Tibial artery (tissue), 4 donors: ENCODE data around the gene OXCT1.
A peak's percentile ranks its signal among the peaks of the same experiment; 100 is the strongest.

Experiments
- DNase-seq, 2 donors: peaks; one replicate each; pipeline ENCODE4 v3.0.0-alpha.2; 2019
- H3K27ac ChIP-seq, 2 donors: fragments of 200-600 bp; sonication (generic) in 1 of 2; 1 replicate in 1 of 2; 2 replicates in 1 of 2; pipeline ENCODE4 v1.5.1; 2018 to 2019; ENCODE audit warnings: mild to moderate bottlenecking in 1 of 2
- H3K27me3 ChIP-seq, 2 donors: fragments of 200-600 bp; sonication (generic) in 1 of 2; one replicate each; pipeline versions ENCODE4 v1.5.1 to v1.6.0; 2016 to 2019
- H3K36me3 ChIP-seq, 3 donors: fragments of 200-600 bp; sonication (generic) in 2 of 3; one replicate each; pipeline ENCODE4 v1.5.1; 2016 to 2019; ENCODE audit warnings: mild to moderate bottlenecking in 2 of 3
- H3K4me1 ChIP-seq, 4 donors: fragments of 200-600 bp; sonication (generic) in 2 of 4; 1 replicate in 3 of 4; 2 replicates in 1 of 4; pipeline ENCODE4 v1.5.1; 2016 to 2019
- H3K4me3 ChIP-seq, 2 donors: fragments of 200-600 bp; sonication (generic) in 1 of 2; 1 replicate in 1 of 2; 2 replicates in 1 of 2; pipeline ENCODE4 v1.5.1; 2018 to 2019; ENCODE audit warnings: mild to moderate bottlenecking in 2 of 2
- H3K9me3 ChIP-seq, 3 donors: fragments of 200-600 bp; sonication (generic) in 1 of 3; one replicate each; pipeline ENCODE4 v1.5.1; 2016 to 2019
- intact Hi-C: fragments of 100-400 bp; cut with DNase I; formaldehyde crosslinking; loops from one replicate; pipeline ENCODE4 v1.15.0; 2023; ENCODE audit warnings: low total_unique reads
- TF ChIP-seq, protein P1 (sequence below), 2 experiments: fragments of 200-600 bp in 1 of 2; fragments of 450-650 bp in 1 of 2; IDR thresholded peaks; one replicate each; pipeline ENCODE4 v1.5.1; 2017 to 2019; ENCODE audit warnings: antibody characterized with exemption in 2 of 2, mild to moderate bottlenecking in 1 of 2, moderate library complexity in 1 of 2

Gene OXCT1

DNA sequence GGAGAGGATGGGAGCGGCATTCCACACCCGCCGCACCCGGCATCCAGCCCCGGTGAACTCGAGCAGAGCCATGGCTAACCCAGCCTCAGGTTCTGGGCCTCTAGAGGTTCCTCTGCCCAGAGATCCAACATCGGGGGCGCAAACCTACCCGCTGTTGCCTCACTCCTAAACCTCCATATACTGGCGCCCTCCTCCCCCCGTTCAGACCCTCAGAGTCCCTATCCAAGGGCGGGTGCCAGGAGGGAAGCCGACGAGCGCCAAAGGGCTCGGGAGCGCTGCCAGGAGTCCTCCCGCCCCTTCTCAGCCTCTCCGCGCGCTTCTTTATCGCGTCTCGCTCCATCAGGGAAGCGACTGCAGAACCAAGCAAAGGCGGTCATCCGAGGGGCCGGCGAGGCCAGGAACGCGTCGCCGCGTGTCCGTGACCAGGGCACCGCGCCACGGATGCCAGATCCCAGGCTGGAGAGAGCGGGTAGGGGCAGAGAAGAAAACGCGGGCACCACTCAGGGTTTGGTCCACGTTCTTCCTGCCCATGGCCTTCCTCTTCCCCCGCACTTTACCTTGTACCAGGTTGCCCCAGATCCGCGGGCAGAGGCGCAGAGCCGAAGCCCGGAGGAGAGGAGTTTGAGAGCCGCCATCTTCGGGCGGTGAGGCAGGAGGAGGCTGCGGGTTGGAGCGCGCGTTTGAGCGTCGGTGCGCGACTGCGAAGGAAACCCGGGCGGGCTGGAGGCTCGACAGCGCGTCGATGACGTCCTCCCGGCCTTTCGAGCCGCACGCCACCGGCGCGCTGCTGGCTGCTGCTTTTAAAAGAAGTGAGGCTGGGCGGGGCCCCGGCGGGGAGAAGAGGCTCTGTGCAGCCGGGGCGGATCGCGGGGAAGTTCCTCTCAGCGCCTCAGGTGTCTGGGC lies at the start of gene OXCT1:
Gene OXCT1, minus strand, starts transcription at position 702 of the 903 bp plus-strand sequence. Its CDS starts 67 bp downstream, at position 635.
- Histone ChIP-seq H3K36me3 (no peaks in the 10 kb centered on the region), H3K27ac (peak within 1 kb of the TSS; percentile 92 to 94)
- intact Hi-C loops = loop anchor here (2.0 to 5.0 kb wide), 2 partner anchors 35 to 52 kb away; partner anchors contain the start of gene RIMOC1

DNA sequence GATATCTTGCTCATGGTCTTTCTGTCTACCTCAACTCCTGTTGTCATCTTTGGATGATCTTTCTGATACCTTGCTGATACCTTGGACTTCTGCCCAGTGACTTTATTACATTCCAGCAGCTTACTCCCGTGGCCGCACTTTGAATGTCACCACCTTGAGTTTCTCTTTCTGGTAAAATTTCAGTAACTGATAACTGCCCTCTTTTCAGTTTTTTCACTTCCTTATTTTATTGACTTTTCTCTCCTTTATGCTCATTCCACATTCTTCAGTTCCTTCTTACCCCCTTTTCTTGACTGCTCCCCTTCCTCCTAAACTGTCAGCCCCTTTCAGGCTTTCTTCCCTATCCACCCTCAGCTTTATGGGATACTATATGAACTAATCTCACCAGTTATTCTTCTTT lies 47.9 kb upstream of the OXCT1 start:
- Histone ChIP-seq H3K9me3 (no peaks in the 10 kb centered on the region), H3K27ac (no peak overlapping the region), H3K27me3 (no peaks in the 10 kb centered on the region), H3K4me1 (no peaks in the 10 kb centered on the region), H3K36me3 (peaks cover 43 to 84% (median 51%) of the 10 kb centered on the region in 3 donors), H3K4me3 (no peak overlapping the region)
- no peak for DNase-seq
- TF ChIP-seq, protein P1, sequence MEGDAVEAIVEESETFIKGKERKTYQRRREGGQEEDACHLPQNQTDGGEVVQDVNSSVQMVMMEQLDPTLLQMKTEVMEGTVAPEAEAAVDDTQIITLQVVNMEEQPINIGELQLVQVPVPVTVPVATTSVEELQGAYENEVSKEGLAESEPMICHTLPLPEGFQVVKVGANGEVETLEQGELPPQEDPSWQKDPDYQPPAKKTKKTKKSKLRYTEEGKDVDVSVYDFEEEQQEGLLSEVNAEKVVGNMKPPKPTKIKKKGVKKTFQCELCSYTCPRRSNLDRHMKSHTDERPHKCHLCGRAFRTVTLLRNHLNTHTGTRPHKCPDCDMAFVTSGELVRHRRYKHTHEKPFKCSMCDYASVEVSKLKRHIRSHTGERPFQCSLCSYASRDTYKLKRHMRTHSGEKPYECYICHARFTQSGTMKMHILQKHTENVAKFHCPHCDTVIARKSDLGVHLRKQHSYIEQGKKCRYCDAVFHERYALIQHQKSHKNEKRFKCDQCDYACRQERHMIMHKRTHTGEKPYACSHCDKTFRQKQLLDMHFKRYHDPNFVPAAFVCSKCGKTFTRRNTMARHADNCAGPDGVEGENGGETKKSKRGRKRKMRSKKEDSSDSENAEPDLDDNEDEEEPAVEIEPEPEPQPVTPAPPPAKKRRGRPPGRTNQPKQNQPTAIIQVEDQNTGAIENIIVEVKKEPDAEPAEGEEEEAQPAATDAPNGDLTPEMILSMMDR (IDR thresholded peaks at IDR 0.05) = no peak
- intact Hi-C loops = no loop called here

More for the DNA sequence above, at the start of gene OXCT1:
- no peaks in the 10 kb centered on the region for H3K9me3 ChIP-seq
- peak within 1 kb of the TSS; percentile 67 to 83 for H3K4me3 ChIP-seq
- no peaks in the 10 kb centered on the region for H3K27me3 ChIP-seq
- TF ChIP-seq, protein P1 (IDR thresholded peaks at IDR 0.05) = no peak
- DNase-seq = peak; percentile 76 to 90
- peaks cover 0 to 42% (median 13%) of the 10 kb centered on the region in 4 donors for H3K4me1 ChIP-seq

DNA sequence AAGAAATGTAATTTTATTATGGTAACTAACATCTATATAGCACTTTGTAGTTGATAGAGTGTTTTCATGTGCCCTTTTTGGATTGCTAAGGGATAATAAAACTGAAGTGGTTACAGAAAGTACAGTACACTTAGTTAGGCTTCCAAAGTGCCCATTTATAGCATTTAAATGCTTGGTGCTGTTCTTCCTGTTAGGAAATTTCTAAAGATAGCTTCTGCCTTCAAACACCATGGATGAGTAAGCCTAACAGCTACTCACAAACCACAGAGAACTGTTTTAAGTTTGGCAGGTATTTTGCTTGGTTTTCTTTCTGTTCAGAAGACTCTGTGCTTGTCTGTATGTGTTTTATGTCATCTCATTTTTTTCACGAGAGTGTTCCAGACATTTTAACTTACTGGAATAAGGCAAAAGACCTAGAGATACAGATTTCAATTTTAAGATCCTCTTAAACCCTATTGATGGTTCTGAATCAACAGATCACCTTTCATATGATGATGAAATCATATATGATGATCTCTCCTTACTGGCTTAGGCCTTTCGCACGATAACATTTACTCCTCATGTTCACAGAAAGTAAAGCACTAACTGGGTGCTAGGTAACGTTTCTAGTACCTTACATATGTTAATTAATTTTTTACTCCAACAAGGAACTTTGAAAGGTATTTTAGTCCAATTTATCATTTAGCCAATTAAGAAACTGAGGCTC lies 38.3 kb upstream of the OXCT1 start:
- TF ChIP-seq, protein P1 (IDR thresholded peaks at IDR 0.05) = no peak
- intact Hi-C loops = loop anchor here (10.0 kb wide), 1 partner anchor 54 kb away; no protein-coding TSS in a partner anchor
- Histone ChIP-seq H3K4me3 (no peak overlapping the region), H3K27ac (no peak overlapping the region), H3K27me3 (no peaks in the 10 kb centered on the region), H3K9me3 (no peaks in the 10 kb centered on the region), H3K4me1 (peaks cover 0 to 30% (median 11%) of the 10 kb centered on the region in 4 donors), H3K36me3 (peaks cover 52 to 55% (median 53%) of the 10 kb centered on the region in 3 donors)
- no peak for DNase-seq

DNA sequence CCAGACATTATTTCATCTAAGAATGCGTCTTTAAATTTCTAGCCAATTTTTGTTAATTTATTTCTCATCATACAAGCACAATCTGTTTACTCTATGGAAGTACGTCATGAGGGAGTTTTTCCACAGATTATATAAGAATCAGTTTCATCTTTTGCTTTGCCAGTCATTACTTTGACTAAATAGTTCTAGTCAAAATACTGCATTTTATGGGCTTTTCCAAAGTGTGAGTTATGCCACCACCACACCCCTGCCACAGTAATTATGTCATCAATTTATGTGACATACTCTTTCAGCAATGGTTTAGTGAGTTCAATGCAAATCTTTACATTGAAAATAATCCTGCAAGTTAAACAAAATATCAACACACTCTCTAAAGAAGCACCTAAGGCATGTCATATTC lies 35.9 kb upstream of the OXCT1 start:
- intact Hi-C loops = loop anchor here (10.0 kb wide), 1 partner anchor 51 kb away; no protein-coding TSS in a partner anchor

More for the DNA sequence above, 35.9 kb upstream of the OXCT1 start:
- Histone ChIP-seq H3K4me1 (peaks cover 0 to 33% (median 14%) of the 10 kb centered on the region in 4 donors), H3K36me3 (peaks cover 30 to 31% (median 31%) of the 10 kb centered on the region in 3 donors), H3K4me3 (no peak overlapping the region), H3K27me3 (no peaks in the 10 kb centered on the region), H3K9me3 (no peaks in the 10 kb centered on the region), H3K27ac (no peak overlapping the region)
- TF ChIP-seq, protein P1 (IDR thresholded peaks at IDR 0.05) = no peak
- DNase-seq = no peak
